K562 (cell line): Measurements from ENCODE around the gene CTIF. TPM values are rescaled to one million over a fixed set of nuclear protein-coding genes. Genes with fewer than 3 reads are reported as not detected.
"Not testable (repeated sequence)": the region's sequence is repeated elsewhere in the genome, so short reads cannot be mapped to it uniquely, and the experiment has no call there.

Source experiments
- ATAC-seq: fragments of 200-7000 bp; cut with Tn5 transposase; 3 replicates; pipeline ENCODE4 v1.9.1; 2020; ENCODE audit warnings: moderate library complexity
- BruUV-seq: library from RNA; stranded (reverse); fragments of 400-500 nt; replicated peaks from 2 replicates; lab custom pipeline; 2021; lab: Mats Ljungman, UMichigan
- CTCF ChIA-PET: fragments of 300-600 bp; formaldehyde crosslinking; extraction: SDS; loops from one replicate; lab custom pipeline; 2021; ENCODE audit warnings: low intra/inter-chr PET ratio; lab: Yijun Ruan, JAX
- POLR2A ChIA-PET: fragments of 300-600, 350-650 bp; sonication (Branson Sonifier 250); formaldehyde crosslinking; extraction: SDS; loops from one replicate; lab custom pipeline; 2021; ENCODE audit warnings: antibody characterized with exemption, inconsistent platforms; lab: Yijun Ruan, JAX
- DNase-seq, 4 experiments: peaks; one replicate each; pipeline versions ENCODE4 v3.0.0 to v3.0.0-alpha.2; 2011 to 2018; ENCODE audit warnings: low spot score in 3 of 4, mixed read lengths in 3 of 4; ENCODE audit errors: extremely low read depth in 1 of 4
- FAIRE-seq: peaks from 2 replicates; lab custom pipeline; 2011; peaks lifted over from hg19 to GRCh38; lab: Jason Lieb, UNC
- H2AFZ ChIP-seq: 2 replicates; pipeline ENCODE4 v1.6.0; 2011; ENCODE audit warnings: low read depth, low read length, control low read depth, inconsistent platforms
- H3K27ac ChIP-seq: fragments of 200-600 bp; 3 replicates; pipeline ENCODE4 v1.8.0; 2011; ENCODE audit warnings: low read depth, mild to moderate bottlenecking, control low read depth, inconsistent platforms, low read length, moderate library complexity, mixed read lengths; ENCODE audit errors: extremely low read depth
- H3K27me3 ChIP-seq, 2 experiments: fragments of 300-600 bp in 1 of 2; 2 replicates in 1 of 2; 3 replicates in 1 of 2; pipeline versions ENCODE4 v1.6.0 to v1.8.0; 2011; ENCODE audit warnings: inconsistent platforms in 2 of 2, low read length in 2 of 2, mild to moderate bottlenecking in 1 of 2, mixed read lengths in 1 of 2, moderate library complexity in 1 of 2; ENCODE audit not compliant: control insufficient read depth in 2 of 2, insufficient read depth in 2 of 2
- H3K36me3 ChIP-seq: fragments of 300-600 bp; 3 replicates; pipeline ENCODE4 v1.8.0; 2011; ENCODE audit warnings: mild to moderate bottlenecking, low read length, inconsistent platforms; ENCODE audit not compliant: control insufficient read depth, insufficient read depth
- H3K4me1 ChIP-seq, 2 experiments: fragments of 200-600 bp in 1 of 2; replicated peaks in 1 of 2; 2 replicates in 1 of 2; 3 replicates in 1 of 2; pipeline versions ENCODE4 v1.5.1 to v1.8.0; 2011; ENCODE audit warnings: inconsistent platforms in 2 of 2, low read length in 2 of 2, mild to moderate bottlenecking in 1 of 2, mixed read lengths in 1 of 2, moderate library complexity in 1 of 2; ENCODE audit not compliant: control insufficient read depth in 2 of 2, insufficient read depth in 2 of 2
- H3K4me2 ChIP-seq: 2 replicates; pipeline ENCODE4 v1.6.1; 2011; ENCODE audit warnings: low read length, control low read depth, inconsistent platforms, mixed read lengths; ENCODE audit not compliant: insufficient read depth
- H3K4me3 ChIP-seq: fragments of 200-600 bp; sonication (generic), shearing (Covaris generic); 2 replicates; pipeline ENCODE4 v1.5.1; 2016; ENCODE audit warnings: control low read depth, inconsistent platforms
- H3K79me2 ChIP-seq: fragments of 200-600 bp; 3 replicates; pipeline ENCODE4 v1.8.0; 2011; ENCODE audit warnings: low read length, inconsistent platforms; ENCODE audit not compliant: control insufficient read depth, insufficient read depth
- H3K9ac ChIP-seq, 2 experiments: 2 replicates each; pipeline versions ENCODE4 v1.6.0 to v1.6.1; 2011; ENCODE audit warnings: low read depth in 2 of 2, low read length in 2 of 2, control low read depth in 1 of 2, inconsistent platforms in 1 of 2, mild to moderate bottlenecking in 1 of 2, mixed read lengths in 1 of 2; ENCODE audit not compliant: insufficient read depth in 1 of 2
- H3K9me1 ChIP-seq: one replicate; pipeline ENCODE4 v1.6.0; 2011; ENCODE audit warnings: inconsistent platforms, mild to moderate bottlenecking, low read length, moderate library complexity; ENCODE audit not compliant: control insufficient read depth, insufficient read depth
- H3K9me3 ChIP-seq: replicated peaks from 2 replicates; pipeline ENCODE4 v1.5.1; 2011; ENCODE audit warnings: low read depth, low read length, inconsistent platforms; ENCODE audit not compliant: control insufficient read depth, insufficient read depth
- H4K20me1 ChIP-seq: replicated peaks from 2 replicates; pipeline ENCODE4 v1.6.1; 2011; ENCODE audit warnings: low read length, inconsistent platforms, mixed read lengths; ENCODE audit not compliant: control insufficient read depth, insufficient read depth
- ZNF354B ChIP-seq: fragments of 250-450 bp; sonication (Bioruptor Pico); IDR thresholded peaks from 2 replicates; pipeline ENCODE4 v1.4.0; 2020
- ZNF507 ChIP-seq: conservative IDR thresholded peaks from 2 replicates; pipeline ENCODE4 v1.6.1; 2017; ENCODE audit warnings: missing genetic modification characterization, missing compliant biosample characterization
- WGBS: fragments of 100-300 bp; shearing (Covaris generic); methylation state at CpG from one replicate; pipeline ENCODE4 v1.1.6; 2016; ENCODE audit warnings: low coverage, mixed read lengths; ENCODE audit not compliant: insufficient coverage; ENCODE audit errors: missing lambda C conversion rate; 5-methylcytosine and 5-hydroxymethylcytosine counted together
- in situ Hi-C: fragments of 300-500 bp; cut with MboI; formaldehyde crosslinking; loops from 4 replicates; pipeline ENCODE4 v1.15.0; 2018; ENCODE audit warnings: inconsistent platforms, mixed read lengths
- intact Hi-C: fragments of 100-400 bp; cut with micrococcal nuclease; formaldehyde crosslinking; loops from 2 replicates; pipeline ENCODE4 v1.14.2; 2022
- polyA plus RNA-seq, 8 experiments: library from polyadenylated mRNA; depleted of rRNA in 4 of 8; stranded (reverse) in 5 of 8; unstranded in 3 of 8; fragments of >200 nt; fragmentation: Nextera tagmentation in 2 of 8; fragmentation: Illumina TruSeq in 1 of 8; extraction: Ambion mirVana in 2 of 8; extraction: Trizol in 1 of 8; gene quantifications; 2 replicates each; pipeline versions ENCODE4 v1.2.1 to v1.2.3, GENCODE V29; 2011 to 2014; ENCODE audit warnings: inconsistent platforms in 1 of 8, missing spikeins in 1 of 8
- total RNA-seq, 7 experiments: library from RNA; depleted of rRNA in 6 of 7; stranded (reverse); fragments of >200 nt in 6 of 7; fragmentation: Illumina TruSeq in 2 of 7; extraction: Trizol in 2 of 7; gene quantifications; 2 replicates each; pipeline versions ENCODE4 v1.2.1 to v1.2.3, GENCODE V29; 2011 to 2021; ENCODE audit warnings: low replicate concordance in 1 of 7

CTIF gene
- total and polyA plus RNA-seq, 9 of the 15 experiments (the other 6 are each of a cell fraction or from before 2014, with no cell fraction given): 0.17 to 11.5 (median 2.2) TPM

DNA sequence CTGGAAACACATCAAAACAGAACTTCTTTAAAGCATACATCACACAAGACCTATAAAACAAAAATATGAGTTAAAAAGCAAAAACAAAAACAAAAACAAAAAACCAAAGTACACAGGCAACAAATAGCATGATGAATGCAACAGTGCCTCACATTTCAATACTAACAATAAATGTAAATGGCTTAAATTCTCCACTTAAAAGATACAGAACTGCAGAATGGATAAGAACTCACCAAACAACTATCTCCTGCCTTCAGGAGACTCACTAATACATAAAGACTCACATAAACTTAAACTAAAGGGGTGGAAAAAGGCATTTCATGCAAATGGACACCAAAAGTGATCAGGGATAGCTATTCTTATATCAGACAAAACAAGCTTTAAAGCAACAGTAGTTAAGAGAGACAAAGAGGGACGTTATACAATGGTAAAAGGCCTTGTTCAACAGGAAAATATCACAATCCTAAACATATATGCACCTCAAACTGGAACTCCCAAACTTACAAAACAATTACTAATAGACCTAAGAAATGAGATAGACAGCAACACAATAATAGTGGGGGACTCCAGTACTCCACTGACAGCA, 31.8 kb upstream of the CTIF start:
- H3K27me3 ChIP-seq, H3K9ac ChIP-seq, H3K27ac ChIP-seq, H2AFZ ChIP-seq, in situ Hi-C loops, intact Hi-C loops, H3K9me1 ChIP-seq, H4K20me1 ChIP-seq, CTCF ChIA-PET, POLR2A ChIA-PET, H3K4me2 ChIP-seq, H3K4me3 ChIP-seq, BruUV-seq, H3K36me3 ChIP-seq, DNase-seq, ATAC-seq, FAIRE-seq, H3K79me2 ChIP-seq, H3K4me1 ChIP-seq, H3K9me3 ChIP-seq: not testable (repeated sequence)
- WGBS: 0% methylated on average over 1 of the region's 1 CpG
- TF ChIP-seq ZNF507 (tag) (peak; percentile 99), ZNF354B (CRISPR knock-in tag) (peak; percentile 93)

DNA sequence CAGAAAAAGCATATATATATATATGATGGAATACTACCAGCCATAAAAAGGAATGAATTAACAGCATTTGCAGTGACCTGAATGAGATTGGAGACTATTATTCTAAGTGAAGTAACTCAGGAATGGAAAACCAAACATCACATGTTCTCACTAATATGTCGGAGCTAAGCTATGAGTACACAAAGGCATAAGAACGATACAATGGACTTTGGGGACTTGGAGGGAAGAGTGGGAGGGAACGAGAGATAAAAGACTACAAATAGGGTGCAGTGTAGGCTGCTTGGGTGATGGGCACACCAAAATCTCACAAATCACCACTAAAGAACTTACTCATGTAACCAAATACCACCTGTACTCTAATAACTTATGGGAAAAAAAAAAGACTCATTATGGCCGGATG, 26.3 kb upstream of the CTIF start:
- H2AFZ ChIP-seq, H3K4me3 ChIP-seq, H3K79me2 ChIP-seq, CTCF ChIA-PET, BruUV-seq, H3K4me1 ChIP-seq, H3K27ac ChIP-seq, DNase-seq, H3K27me3 ChIP-seq, H3K4me2 ChIP-seq, intact Hi-C loops, H3K36me3 ChIP-seq, H4K20me1 ChIP-seq, H3K9me3 ChIP-seq, in situ Hi-C loops, POLR2A ChIA-PET, FAIRE-seq, H3K9ac ChIP-seq, ATAC-seq, H3K9me1 ChIP-seq: not testable (repeated sequence)
- WGBS: 4% methylated on average over 4 of the region's 4 CpGs
